GM18499 (cell line): ENCODE results near the gene HCN2.
"Not testable (repeated sequence)": the region's sequence is repeated elsewhere in the genome, so short reads cannot be mapped to it uniquely, and the experiment has no call there.

ENCODE experiments used
- ATAC-seq: cut with Tn5 transposase; IDR thresholded peaks from one replicate; pipeline ENCODE4 v1.9.1; 2021; ENCODE audit warnings: moderate number of reproducible peaks; ENCODE audit not compliant: insufficient read depth, unreplicated experiment

HCN2 gene

DNA sequence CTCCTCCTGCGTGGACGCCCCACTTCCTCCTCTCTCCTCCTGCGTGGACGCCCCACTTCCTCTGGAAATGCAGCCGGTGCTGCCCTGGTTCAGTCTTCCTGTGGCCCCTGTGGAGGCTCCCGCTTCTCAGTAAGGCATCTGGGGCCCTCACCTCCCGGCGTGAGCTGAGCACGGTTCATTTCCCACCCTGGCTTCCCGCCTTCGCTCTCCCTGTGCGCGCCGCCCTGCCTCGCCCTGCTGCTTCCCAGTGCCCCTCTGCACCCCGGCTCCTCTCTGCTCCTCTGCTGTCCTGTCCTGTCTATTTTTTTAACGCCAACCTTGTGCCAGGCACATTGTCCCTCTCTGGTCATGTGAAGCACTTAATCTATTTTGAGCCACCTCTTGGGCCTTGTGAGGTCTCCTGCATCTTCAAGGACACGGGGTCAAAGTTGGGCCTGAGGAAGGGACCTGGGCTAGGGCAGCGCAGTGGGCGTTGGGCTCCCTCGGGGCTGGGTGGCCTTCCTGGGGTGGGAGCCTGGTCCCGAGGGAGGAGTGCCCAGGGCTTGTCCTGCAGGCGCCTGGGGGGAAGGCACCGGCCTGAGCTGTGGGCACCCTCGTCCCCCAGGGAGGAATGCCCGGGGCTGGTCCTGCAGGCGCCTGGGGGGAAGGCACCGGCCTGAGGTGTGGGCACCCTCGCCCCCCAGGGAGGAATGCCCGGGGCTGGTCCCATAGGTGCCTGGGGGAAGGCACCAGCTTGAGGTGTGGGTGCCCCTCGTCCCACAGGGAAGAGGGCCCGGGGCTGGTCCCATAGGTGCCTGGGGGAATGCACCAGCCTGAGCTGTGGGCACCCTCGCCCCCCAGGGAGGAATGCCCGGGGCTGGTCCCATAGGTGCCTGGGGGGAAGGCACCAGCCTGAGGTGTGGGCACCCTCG lies 13.0 kb downstream of the HCN2 start:
- ATAC-seq: no peak

DNA sequence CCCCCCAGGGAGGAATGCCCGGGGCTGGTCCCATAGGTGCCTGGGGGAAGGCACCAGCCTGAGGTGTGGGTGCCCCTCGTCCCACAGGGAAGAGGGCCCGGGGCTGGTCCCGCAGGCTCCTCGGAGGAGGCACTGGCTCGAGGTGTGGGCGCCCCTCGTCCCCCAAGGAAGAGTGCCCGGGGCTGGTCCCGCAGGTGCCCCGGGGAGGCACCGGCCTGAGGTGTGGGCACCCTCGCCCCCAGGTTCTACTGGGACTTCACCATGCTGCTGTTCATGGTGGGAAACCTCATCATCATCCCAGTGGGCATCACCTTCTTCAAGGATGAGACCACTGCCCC lies 13.6 kb downstream of the HCN2 start:
- ATAC-seq: not testable (repeated sequence)

DNA sequence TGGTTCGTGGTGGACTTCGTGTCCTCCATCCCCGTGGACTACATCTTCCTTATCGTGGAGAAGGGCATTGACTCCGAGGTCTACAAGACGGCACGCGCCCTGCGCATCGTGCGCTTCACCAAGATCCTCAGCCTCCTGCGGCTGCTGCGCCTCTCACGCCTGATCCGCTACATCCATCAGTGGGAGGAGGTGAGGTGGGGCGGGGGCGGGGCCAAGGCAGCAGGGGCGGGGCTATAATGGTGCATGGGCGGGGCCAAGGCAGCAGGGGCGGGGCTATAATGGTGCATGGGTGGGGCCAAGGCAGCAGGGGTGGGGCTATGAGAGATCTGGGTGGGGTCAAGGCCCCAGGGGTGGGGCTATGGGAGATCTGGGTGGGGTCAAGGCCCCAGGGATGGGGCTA lies 14.1 kb downstream of the HCN2 start:
- not testable (repeated sequence) for ATAC-seq

DNA sequence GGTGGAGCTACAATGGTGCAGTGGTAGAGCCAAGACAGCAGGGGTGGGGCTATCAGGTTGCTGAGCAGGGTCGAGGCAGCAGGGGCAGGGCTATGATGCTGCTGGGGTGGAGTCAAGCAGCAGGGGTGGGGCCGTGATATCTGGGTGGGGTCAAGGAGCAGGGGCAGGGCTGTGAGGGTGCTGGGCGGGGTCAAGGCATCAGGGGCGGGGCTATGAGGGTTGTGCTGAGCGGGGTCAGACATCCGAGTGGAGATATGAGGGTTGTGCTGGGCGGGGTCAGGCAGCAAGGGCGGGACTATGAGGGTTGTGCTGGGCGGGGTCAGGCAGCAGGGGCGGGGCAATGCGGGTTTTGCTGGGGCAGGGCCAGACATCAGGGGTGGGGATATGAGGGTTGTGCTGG lies 14.7 kb downstream of the HCN2 start:
- no peak for ATAC-seq

DNA sequence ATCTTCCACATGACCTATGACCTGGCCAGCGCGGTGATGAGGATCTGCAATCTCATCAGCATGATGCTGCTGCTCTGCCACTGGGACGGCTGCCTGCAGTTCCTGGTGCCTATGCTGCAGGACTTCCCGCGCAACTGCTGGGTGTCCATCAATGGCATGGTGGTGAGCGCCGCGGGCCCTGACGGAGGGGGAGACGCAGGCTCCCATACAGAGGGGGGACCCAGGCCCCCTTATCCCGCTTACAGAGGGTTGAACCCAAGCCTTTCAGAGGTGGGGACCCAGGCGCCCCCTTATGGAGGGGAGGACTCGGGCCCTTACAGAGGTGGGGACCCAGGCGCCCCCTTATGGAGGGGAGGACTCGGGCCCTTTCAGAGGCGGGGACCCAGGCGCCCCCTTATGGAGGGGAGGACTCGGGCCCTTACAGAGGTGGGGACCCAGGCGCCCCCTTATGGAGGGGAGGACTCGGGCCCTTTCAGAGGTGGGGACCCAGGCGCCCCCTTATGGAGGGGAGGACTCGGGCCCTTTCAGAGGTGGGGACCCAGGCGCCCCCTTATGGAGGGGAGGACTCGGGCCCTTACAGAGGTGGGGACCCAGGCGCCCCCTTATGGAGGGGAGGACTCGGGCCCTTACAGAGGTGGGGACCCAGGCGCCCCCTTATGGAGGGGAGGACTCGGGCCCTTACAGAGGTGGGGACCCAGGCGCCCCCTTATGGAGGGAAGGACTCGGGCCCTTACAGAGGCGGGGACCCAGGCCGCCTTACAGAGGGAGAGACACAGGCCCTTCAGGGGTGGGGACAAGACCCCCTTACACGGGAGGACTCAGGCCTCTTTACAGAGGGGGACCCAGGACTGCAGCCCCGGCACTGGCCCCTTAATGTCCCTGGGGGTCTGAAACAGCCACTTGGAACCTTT lies 15.6 kb downstream of the HCN2 start:
- ATAC-seq: not testable (repeated sequence)

DNA sequence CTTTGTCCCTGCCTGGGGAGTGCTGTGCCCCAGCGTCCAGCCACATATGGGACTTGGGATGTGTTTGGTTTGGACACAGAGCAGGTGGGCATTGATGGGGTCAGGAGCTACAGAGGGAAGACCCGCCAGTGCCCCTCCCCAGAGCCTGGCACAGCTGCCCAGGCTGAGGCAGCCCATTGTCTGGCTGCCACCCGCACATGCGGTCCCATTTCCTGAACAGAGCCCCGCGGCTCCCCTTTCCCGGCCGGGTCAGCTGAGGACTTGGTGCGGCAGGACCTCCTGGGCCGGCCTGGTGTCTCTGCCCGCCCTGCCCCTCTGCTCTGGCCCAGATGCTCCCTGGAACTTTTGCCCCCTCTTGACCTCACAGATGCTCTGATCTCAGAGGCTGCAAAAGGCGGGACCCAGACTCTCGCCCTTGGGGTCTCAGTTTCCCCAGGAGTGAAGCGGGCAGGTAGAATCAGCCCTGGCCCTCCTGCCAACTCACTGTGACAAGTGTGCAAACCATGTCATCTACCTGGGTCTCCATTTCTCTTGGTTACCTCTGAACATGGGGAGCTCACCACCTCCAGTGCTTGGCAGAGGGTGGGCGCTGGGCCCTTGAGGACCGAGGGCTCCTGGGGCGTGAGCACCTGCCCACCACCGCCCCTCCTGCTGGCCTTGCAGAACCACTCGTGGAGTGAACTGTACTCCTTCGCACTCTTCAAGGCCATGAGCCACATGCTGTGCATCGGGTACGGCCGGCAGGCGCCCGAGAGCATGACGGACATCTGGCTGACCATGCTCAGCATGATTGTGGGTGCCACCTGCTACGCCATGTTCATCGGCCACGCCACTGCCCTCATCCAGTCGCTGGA lies 17.8 kb downstream of the HCN2 start:
- no peak for ATAC-seq

DNA sequence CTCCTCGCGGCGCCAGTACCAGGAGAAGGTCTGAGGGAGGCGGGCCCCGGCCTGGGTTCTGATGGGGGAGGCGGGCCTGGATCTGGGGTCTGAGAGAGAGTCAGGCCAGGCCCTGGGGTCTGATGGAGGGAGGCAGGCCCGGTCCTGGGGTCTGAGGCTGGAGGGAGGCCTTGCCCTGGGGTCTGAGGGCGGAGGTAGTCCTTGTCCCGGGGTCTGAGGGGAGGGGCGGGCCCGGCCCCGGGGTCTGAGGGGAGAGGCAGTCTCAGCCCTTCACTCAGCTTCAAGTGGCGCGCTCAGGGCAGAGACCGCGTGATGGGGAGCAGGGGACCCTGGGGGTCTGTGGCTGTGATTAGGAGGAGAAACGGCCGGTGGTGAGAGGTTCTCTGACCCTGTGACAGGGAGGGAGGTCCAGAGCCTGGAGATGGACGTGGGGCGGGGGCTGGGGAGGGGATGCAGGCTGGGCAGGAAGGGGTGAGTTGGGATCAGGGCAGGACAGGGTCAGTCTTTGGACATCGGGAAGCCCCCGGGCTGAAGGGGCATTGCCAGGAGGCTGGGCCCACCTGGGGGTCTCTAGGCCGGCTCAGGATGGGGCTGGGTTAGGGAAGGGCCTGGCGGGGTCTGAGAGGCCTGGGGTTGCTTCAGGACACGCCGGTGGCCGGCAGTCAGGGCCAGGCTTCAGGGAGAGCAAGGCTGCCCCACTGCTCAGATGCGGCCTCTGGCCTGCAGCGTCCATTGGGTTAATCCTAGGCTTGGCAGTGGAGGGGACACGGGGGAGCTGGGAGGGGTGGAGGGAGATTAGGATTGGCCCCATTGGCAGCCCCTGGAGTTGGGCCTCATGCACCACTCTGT lies 18.7 kb downstream of the HCN2 start:
- ATAC-seq: no peak

DNA sequence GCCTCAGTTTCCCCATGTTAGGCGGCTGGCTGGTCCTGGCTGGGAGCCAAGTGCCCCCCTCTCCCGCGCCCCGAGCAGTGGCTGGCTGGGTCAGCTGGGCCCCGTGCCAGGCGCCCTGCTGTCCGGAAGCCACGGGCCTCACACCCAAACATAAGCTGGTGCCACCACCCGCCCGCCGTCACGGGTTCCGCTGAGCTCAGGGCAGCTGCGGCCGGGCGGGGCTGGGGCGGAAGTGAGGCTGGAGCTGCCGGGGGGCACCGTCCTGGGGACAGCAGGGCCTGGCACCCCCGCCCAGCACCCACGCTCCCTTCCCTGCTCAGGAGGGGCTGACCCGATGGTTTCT lies 19.3 kb downstream of the HCN2 start:
- ATAC-seq: no peak

DNA sequence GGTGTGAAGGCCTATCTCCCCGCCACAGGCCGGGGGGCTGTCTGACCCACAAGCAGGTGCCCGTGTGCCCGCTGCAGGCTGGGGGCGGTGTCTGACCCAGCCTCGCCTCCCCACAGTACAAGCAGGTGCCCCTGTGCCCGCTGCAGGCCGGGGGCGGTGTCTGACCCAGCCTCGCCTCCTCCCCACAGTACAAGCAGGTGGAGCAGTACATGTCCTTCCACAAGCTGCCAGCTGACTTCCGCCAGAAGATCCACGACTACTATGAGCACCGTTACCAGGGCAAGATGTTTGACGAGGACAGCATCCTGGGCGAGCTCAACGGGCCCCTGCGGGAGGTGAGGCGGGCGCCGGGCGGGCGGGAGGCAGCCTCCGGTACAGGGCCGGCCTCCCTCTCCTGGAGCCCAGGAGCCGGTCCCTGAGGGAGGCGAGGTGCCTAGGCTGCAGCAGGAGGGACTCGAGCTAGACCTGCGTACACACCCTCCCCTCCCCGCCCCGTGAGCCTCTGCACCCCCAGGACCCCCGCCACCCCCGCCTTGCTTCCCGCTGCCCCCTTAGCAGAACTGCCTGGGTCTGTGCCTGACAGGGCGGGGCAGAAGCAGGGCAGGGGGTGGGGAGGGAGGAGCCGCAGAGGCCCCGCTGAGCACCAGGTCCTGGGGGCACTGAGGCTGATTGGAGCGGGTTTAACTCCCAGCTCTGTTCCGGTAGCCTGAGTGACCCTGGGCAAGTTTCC lies 20.6 kb downstream of the HCN2 start:
- ATAC-seq: no peak

DNA sequence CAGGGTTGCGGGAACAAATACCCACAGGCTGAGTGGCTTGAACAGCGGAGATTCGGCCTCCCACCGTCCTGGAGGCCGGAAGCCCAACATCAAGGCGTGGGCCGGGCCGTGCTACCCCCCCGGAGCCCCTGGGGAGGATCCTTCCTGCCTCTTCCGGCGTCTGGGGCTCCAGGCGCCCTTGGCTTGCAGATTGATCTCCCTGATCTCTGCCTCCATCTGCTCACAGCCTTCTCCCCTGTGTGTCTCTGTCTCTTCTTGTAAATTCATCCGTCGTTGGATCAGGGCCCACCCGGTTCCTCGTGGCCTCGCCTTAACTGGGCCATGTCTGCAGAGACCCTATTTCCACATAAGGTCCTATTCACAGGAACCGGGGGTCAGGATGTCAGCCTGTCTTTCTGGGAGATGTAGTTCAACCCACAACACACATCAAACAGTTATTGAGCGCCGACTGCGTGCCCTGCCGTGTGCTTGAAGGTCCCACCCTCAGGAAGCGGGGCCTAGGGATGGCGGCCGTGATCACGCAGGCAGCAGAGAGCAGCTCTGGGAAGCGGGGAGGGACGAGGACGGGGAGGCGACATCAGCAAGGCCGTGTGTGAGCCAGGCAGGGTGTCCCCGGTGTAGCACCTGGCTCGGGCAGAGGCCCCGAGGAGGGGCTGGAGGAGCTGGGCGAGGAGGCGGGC lies 21.3 kb downstream of the HCN2 start:
- ATAC-seq: no peak

DNA sequence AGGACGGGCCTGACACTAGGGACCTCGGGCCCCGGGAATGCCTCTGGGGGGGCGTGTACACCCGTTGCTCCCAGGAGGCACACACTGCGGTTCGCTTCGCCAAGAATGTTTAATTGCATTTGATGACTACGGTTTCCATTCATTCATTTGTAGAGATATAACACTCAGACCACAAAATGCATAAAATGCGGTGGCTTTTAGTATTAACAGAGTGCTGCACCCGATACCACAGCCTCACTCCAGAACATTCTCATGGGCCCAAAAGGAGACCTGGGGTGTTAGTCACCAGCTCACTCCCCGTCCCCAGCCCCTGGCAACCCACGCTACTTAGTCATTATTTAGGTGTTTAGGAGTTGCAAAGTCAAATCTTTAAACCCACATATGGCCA lies 21.8 kb downstream of the HCN2 start:
- no peak for ATAC-seq

DNA sequence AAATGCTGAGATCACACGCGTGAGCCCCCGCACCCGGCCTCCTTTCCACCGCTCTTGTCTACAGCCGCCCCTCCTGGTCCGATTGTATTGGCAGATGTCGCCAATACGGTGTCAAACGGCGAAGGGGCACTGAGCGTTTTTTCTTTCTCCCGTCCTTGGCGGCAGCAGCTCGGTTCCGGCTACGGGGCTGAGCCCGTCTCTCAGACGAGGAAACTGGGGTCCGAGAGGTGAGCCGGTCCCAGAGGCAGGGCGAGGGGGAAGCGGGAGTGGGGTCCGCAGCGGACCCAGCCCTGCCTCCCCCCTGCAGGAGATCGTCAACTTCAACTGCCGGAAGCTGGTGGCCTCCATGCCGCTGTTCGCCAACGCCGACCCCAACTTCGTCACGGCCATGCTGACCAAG lies 23.3 kb downstream of the HCN2 start:
- ATAC-seq: no peak

DNA sequence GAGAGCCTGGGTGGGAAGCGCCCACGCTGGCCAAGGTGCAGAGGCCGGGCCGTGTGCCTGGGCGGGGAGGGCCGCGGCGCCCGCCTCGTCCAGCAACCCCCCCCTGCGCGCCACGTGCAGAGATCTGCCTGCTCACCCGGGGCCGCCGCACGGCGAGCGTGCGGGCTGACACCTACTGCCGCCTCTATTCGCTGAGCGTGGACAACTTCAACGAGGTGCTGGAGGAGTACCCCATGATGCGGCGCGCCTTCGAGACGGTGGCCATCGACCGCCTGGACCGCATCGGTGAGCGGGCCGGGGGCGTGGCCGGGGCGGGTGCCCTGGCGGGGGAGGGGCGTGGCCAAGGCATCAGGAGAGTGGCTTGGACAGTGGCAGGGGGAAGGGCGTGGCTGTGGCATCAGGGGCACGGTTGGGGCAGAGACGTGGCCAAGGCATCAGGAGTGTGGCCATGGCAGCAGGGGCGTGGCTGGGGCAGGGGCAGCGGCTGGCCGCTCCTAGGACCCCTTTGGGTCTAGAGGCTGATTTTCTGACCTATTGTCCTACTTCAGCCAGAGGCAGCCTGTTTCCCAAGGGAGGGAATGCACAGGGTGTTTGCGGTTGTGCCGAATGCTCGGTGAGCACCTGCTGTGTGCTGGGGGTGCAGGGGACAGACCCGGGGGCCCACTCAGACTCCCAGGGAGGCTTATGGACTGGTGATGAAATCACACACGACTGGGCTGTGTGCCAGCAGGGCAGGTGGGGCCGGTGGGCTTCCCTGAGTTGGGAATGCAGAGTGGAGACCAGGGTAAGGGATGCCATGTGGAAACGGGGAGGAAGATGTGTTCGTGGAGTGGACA lies 24.3 kb downstream of the HCN2 start:
- ATAC-seq: no peak

DNA sequence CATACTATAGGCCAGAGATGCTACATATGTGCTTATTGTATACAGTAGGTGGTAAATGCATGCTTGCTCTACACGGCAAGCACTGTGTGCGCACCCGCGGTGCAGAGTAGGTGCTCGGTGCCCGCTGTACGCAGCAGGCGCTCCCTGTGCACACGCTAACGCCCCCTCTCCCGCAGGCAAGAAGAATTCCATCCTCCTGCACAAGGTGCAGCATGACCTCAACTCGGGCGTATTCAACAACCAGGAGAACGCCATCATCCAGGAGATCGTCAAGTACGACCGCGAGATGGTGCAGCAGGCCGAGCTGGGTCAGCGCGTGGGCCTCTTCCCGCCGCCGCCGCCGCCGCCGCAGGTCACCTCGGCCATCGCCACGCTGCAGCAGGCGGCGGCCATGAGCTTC lies 25.9 kb downstream of the HCN2 start:
- no peak for ATAC-seq

DNA sequence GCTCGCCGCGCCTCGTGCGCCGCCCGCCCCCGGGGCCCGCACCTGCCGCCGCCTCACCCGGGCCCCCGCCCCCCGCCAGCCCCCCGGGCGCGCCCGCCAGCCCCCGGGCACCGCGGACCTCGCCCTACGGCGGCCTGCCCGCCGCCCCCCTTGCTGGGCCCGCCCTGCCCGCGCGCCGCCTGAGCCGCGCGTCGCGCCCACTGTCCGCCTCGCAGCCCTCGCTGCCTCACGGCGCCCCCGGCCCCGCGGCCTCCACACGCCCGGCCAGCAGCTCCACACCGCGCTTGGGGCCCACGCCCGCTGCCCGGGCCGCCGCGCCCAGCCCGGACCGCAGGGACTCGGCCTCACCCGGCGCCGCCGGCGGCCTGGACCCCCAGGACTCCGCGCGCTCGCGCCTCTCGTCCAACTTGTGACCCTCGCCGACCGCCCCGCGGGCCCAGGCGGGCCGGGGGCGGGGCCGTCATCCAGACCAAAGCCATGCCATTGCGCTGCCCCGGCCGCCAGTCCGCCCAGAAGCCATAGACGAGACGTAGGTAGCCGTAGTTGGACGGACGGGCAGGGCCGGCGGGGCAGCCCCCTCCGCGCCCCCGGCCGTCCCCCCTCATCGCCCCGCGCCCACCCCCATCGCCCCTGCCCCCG lies 26.5 kb downstream of the HCN2 start:
- no peak for ATAC-seq

DNA sequence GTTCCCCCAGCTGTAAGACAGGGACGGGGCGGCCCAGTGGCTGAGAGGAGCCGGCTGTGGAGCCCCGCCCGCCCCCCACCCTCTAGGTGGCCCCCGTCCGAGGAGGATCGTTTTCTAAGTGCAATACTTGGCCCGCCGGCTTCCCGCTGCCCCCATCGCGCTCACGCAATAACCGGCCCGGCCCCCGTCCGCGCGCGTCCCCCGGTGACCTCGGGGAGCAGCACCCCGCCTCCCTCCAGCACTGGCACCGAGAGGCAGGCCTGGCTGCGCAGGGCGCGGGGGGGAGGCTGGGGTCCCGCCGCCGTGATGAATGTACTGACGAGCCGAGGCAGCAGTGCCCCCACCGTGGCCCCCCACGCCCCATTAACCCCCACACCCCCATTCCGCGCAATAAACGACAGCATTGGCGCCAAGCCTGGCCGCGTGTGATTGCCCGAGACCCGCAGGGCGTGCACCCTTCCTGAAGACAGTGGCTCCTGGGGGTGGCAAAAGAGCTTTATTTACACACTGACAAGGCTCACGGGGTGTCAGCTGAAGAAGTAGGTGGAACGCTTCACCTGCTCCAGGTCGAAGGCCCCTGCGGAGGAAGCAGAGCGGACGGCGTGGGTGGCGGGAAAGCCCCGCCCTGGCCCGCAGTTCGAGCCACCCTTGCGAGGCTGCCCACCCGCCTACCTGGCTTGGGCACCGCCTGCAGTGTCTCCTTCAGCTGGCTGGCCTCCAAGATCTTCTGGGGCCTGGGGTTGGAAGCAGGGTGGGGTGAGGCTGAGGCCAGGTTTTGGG lies 27.3 kb downstream of the HCN2 start:
- ATAC-seq: no peak
